ENCODE measurements around the gene CCDC12. TPM values are rescaled to one million over a fixed set of nuclear protein-coding genes. Genes with fewer than 3 reads are reported as not detected.

Gene CCDC12
- total RNA-seq, 1 donor from 2014 or later = 62.5 TPM

GRCh38 chr3:46882377-46883053 lies 94.0 kb downstream of the CCDC12 start:
- intact Hi-C loops (cut with micrococcal nuclease) = no loop called here

DNA sequence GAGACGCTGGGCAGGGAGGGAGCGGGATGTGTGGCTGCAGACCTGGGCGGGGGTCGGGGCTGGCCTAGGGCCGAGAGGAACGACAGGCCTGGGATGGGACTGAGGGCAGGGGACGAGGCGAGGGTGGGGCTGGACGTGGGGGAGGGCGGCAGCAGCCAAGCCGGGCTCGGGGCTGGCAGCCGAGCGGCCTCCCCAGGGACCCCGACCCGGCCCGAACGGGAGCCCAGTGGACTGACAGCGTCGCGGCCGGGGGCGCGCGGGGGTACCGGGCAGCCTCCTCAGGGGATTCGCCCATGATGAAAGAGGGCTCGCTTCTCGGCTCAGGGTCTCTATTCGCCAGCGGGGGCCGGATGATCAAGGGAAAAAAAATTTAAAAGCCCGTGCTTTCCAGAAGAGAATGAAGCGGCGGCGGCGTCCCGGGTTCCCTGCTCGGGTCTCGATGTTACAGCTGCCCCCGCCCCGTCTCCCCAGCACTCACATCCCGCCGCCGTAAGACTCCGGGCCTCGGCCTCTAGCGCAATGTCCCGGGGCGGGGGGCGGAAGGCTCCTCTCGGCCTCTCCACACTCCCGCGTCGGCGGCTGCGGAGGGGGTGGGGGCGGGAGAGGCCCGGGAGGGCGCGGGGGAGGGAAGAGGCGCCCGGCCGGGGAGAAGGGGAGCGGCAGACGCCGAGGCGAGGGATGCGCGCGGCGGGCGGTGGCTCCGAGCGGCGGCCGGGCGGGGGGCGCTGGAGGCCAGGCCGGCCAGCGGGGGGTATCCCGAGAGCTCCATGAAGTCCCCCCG lies 94.8 kb downstream of the CCDC12 start:
- intact Hi-C loops (cut with micrococcal nuclease) = no loop called here

DNA sequence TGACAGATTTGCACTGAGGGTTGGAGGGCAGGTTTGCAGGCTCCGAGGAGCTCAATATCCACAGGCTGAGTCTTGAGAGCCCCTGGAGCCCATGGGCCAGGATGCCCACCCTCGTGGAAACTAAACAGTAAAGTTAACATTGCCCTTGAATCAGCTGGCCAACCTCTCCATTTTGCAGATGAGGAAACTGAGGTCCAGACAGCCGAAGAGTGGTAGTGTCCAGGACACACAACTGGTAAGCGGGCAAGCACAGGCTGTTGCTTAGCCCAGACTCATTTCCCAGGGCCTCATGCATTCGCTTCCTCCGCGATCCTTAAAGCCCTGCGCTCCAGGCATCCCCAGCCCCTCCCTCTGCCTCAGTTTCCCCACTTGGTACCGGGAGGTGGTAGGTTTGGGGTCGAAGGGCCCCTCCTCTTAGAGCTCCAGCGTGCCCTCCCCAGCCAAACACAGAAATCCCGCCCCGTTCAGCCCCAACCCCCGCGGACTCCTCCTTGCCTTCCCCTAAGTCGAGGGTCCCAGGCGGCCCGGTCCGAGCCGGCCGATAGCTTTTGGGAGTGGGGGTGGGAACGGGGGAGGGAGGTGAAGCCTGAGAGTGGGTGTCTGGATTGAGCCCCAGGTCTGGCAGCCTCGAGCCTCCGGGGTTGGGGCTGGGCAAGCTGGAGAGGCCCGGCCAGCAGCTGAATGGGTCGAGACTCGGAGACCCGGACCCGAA lies 95.5 kb downstream of the CCDC12 start:
- intact Hi-C loops (cut with micrococcal nuclease) = no loop called here

GRCh38 chr3:46878781-46879436 lies 97.6 kb downstream of the CCDC12 start:
- intact Hi-C loops (cut with micrococcal nuclease) = no loop called here

DNA sequence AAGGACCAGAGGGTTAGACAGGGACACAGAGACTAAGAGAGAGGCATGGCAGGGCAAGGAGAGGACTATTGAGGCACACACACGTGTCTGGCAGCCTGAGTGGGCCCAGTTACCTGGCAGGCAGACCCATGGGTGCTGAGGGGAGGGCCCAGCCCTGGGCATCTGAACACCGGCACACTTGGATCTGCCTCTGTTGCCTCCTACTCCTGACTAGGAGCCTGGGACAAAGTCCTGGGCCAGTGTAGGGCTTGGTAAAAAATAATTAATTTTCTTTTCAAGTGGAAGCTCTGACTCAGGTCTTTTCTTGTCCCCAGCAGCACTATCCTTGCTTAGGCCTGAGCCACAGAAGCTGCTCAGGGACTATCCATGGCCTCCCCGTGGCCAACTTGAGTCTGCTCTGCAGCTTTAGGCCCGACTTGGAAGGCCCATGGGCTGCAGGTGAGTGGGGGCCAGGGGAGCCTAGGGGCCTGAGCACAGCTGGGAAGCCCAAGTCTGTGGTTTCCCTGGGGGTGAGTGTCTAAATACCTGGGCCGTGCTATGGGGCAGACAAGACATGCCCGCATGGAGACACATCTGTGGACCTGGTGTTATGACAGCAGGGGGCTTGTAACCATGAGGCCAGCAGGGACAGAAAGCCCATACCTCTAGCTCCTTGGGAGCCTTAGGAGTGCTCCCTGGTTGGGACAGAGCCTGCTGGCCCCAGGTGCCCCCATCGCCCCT lies 99.0 kb downstream of the CCDC12 start, which contains the start of gene PTH1R:
Gene PTH1R (plus strand): TSS at position 316 of the 720 bp plus-strand sequence. CDS start 5,839 bp downstream, outside the sequence.
- intact Hi-C loops (cut with micrococcal nuclease) = no loop called here

DNA sequence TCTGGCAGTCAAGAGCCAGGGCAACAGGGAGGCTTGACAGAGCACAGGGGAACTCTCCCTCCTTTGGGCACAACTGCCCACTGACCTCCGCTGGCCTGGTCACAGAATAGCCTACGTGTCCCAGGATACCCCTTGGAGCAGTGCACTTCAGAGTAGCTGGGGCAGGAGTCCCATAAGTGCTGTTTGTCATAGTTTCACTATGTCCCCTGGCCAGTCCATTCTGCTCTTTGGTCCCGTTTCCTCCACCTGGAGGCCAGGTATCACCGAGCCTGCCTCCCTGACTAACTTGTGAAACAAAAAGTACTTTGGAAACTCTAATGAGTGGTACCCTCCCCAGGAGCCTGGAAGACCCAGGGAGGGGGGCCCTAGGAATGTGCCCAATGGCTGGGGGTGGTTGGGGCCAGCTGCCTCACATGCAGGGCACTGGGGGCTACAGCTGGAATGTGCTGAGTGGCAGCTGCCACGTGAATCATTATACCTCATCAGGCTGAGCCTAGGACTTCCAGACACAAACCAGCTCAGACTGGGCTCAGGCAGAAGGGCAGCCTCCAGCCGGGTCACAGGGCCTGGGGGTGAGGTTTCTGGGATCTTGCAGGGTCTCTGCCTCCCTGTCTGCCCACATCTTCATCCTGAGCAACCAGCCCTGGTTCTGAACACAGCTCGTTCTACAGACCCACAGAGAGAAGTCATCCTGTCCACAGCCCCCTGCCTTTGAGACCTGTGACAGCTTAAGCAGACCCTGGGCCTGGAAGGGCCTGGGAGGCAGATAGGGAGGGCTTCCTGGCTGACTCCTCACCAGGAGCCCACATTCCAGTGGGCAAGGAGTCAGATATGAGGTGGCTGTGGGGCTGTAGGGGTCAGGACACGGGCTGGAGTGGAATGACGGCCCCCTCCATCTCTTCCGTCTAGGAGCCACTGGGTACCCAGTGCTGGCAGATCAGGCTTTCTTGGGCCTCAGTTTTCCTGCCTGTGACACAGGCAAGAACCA lies 99.9 kb downstream of the CCDC12 start:
- intact Hi-C loops (cut with micrococcal nuclease) = no loop called here

DNA sequence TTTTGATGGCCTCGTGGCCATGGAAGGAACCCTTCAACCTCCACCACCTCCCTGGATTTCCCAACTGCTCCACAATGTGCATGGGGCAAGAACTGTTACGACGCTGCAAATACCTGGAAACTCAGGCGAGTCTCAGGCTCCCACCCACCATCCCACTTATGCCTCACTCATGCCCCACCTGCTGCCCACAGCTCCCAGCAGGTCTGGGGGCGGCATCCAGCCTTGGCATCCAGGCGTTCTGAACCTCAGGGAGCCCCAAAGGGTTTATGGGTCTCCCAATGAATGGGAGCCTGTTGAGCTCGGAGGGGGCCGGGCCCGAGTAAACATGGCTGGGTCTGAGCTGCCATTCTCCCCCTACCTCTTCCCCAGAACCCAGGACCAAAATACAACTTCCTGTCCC lies 101.0 kb downstream of the CCDC12 start:
- intact Hi-C loops (cut with micrococcal nuclease) = no loop called here

- intact Hi-C loops (cut with micrococcal nuclease) = no loop called here
These were observed 102.1 kb downstream of the CCDC12 start for GRCh38 chr3:46874430-46874829.

GRCh38 chr3:46873521-46873920 lies 103.0 kb downstream of the CCDC12 start:
- intact Hi-C loops (cut with micrococcal nuclease) = no loop called here

Other genes with a start within 250 kb of the CCDC12 start
- not detected in 2 replicates for gene MYL3, start 113.3 kb downstream of the CCDC12 start, total RNA-seq
- not detected in 2 replicates for gene PTH1R, start 99.0 kb downstream of the CCDC12 start, total RNA-seq
- gene NBEAL2, start 2.9 kb upstream of the CCDC12 start, total RNA-seq = 299 and 303 TPM in 2 replicates
- gene SETD2, start 187.4 kb upstream of the CCDC12 start, total RNA-seq = 48.1 and 49.3 TPM in 2 replicates

All from T-helper 1 cell treated with Interleukin-12 subunit alpha and Interleukin-12 subunit beta and Interleukin-4 antibody, amounts not matched to agents 30 ng/mL and 1 ng/mL, for 36 hours (primary cell).